ENCODE measurements around the gene IMPA2.

Gene IMPA2

DNA sequence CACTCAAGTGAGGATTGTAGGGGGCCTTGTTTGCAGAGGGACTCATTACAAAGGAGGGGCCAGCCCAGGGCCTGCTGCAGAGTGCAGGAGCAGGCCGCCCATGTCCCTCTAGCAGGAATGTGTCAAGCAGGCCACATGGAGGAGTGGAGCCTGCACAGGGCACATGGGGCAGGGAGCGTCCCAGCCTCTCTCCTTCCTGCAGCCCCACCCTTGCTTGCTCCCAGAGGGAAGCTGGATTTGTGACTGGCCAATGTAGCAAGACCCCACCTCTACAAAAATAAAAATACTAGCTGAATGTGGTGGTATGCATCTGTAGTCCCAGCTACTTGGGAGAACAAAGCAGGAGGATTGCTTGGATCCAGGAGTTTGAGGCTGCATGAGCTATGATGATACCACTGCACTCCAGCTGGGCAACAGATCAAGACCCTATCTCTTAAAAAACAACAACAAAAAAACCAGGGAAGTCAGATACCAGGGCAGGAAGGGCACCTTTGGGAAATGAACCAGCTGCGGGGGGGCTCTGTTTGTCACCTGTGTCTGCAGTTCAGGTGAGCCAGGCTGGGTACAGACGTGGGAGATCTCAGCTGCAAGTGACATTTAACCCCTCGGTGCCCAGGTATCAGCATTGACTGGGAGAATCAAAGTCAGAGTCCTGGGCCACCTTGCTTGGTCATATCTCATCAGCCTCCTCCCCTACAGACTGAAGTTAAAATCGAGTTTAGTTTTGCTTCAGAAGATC lies 27.7 kb downstream of the IMPA2 start:
- Histone ChIP-seq H3K4me1 (ENCODE audit: insufficient read depth, low read length) (peaks cover 12% of the 10 kb centered on the region), H3K4me3 (ENCODE audit: low read length) (no peak overlapping the region), H3K36me3 (ENCODE audit: insufficient read depth, low read length) (peaks cover 6% of the 10 kb centered on the region), H3K27me3 (ENCODE audit: insufficient read depth, low read length) (no peaks in the 10 kb centered on the region), H3K9me3 (ENCODE audit: low read length) (no peaks in the 10 kb centered on the region), H2AFZ (ENCODE audit: low read depth, low read length) (no peak overlapping the region)

DNA sequence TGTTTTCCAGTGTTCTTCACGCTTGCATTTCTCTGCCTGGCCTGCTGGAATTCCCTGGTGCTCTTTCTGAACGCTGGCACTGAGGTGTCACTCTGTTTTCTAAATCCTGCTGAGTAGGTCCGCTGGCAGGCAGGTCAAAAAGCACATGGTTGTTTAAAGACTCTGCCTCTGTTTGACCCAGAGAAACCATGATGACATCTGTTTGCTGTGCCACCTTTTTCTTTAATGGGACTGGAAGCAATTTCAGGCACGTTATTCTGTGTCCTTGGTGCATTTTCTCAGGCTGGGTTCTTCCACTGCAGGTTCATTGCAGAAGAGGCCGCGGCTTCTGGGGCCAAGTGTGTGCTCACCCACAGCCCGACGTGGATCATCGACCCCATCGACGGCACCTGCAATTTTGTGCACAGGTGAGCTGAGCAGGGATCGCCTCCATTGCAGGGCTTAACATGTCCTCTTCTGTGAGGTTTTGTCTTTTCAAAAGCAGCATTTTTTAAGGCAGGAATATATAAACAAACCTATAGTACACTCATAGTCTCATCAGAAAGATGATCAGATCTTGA lies 28.4 kb downstream of the IMPA2 start:
- Histone ChIP-seq H3K4me3 (ENCODE audit: low read length) (no peak overlapping the region), H3K36me3 (ENCODE audit: insufficient read depth, low read length) (peaks cover 6% of the 10 kb centered on the region), H2AFZ (ENCODE audit: low read depth, low read length) (no peak overlapping the region), H3K9me3 (ENCODE audit: low read length) (no peaks in the 10 kb centered on the region), H3K4me1 (ENCODE audit: insufficient read depth, low read length) (peaks cover 18% of the 10 kb centered on the region), H3K27me3 (ENCODE audit: insufficient read depth, low read length) (no peaks in the 10 kb centered on the region)

DNA sequence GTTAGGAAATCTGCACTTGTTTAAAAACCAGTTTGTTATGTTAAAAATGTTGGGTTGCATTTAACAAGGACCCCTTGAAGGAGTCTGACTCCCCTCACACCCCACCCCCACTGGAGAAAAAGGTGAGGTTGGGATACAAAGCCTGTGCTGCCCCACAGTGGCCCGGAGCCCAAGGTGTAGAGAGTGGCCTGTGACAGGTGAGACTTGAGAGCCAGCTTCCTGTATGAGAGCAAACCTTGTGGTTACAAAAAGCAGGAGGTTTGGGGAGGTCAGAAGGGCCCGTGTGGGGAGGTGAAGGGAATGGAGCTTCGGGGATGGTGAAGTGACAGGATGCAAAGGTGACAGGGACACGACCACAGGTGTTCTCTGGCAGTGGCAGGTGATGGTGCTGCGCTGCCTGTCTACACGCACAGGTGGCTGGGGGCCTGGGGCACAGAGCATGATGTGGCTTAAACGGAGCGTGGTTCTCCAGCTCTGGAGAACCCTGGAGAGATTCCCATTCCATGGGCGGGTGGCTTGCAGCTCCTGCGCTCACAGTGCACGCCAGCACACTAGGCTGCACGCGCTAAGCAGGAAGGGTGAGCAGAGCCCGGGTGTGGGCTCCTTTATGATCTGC lies 29.0 kb downstream of the IMPA2 start:
- H3K4me1 ChIP-seq (ENCODE audit: insufficient read depth, low read length), result peaks cover 18% of the 10 kb centered on the region
- H3K36me3 ChIP-seq (ENCODE audit: insufficient read depth, low read length), result peaks cover 6% of the 10 kb centered on the region
- no peaks in the 10 kb centered on the region for H3K27me3 ChIP-seq (ENCODE audit: insufficient read depth, low read length)
- H2AFZ ChIP-seq (ENCODE audit: low read depth, low read length), result no peak overlapping the region
- H3K4me3 ChIP-seq (ENCODE audit: low read length), result no peak overlapping the region
- H3K9me3 ChIP-seq (ENCODE audit: low read length), result no peaks in the 10 kb centered on the region

DNA sequence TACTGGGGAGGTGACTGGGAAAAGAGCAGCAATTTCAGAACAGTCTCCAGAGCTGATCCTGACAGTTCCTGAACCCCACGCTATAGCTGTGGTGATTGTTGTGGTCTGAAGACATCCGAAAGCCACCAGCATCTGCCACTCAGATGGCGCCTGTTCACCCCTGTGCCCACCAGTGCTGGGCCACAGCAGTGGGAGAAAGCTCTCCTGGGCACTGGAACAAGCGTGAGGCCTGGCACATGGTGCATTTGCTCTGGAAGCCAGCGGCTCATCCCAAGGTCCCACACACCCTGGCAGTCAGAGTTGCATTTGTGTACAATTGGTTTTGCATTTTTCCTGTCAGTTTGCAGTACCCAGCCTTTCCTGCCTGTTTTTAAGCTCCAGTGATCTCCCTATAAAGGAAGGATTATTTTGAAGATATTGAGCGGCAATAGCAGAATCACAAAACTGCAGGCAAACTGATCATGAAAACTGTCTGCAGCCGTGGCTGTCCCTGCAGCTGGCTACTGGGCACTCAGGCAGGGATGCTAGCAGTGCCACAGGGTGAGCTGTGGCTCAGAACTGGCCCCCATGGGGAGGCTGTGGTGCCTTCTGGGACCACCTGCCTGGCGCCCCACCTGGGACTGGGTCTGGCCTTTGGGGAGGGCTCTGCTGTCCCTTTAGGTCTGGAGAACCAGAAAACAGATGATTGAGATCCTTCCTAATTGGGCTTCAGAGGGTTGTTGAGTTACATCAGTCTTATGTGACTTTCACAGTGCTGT lies 30.1 kb downstream of the IMPA2 start:
- peaks cover 3% of the 10 kb centered on the region for H3K36me3 ChIP-seq (ENCODE audit: insufficient read depth, low read length)
- H3K4me1 ChIP-seq (ENCODE audit: insufficient read depth, low read length), result peaks cover 18% of the 10 kb centered on the region
- no peaks in the 10 kb centered on the region for H3K9me3 ChIP-seq (ENCODE audit: low read length)
- no peak overlapping the region for H3K4me3 ChIP-seq (ENCODE audit: low read length)
- H2AFZ ChIP-seq (ENCODE audit: low read depth, low read length), result no peak overlapping the region
- no peaks in the 10 kb centered on the region for H3K27me3 ChIP-seq (ENCODE audit: insufficient read depth, low read length)

DNA sequence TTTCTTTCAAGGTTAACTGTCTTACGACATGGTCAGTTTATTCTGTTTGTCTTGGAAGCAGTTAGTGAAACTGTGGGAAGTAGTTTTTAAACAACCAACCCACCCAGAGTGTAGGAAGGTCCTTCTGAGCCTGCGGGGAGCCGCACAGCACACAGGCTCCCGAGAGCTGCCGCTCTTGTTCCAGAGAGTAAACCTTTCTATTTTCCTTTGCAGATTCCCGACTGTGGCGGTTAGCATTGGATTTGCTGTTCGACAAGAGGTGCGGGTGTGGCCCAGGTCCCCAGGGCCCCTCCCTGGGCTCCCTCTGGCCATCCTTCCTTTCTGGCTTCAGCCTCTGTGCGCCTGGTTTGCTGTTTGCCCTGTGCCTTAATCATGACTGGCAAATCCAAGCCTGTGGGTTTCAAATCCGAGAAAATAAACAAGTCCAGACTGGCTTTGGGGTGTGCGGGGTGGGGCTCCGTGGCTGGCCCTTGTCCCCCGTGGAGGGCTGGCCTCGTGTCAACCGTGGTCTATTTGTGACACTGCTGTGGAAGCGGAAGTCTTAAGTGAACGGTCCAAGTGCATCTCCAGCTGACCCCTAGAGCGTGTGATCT lies 30.7 kb downstream of the IMPA2 start:
- H3K9me3 ChIP-seq (ENCODE audit: low read length), result no peaks in the 10 kb centered on the region
- no peaks in the 10 kb centered on the region for H3K27me3 ChIP-seq (ENCODE audit: insufficient read depth, low read length)
- no peaks in the 10 kb centered on the region for H3K36me3 ChIP-seq (ENCODE audit: insufficient read depth, low read length)
- no peak overlapping the region for H3K4me3 ChIP-seq (ENCODE audit: low read length)
- H3K4me1 ChIP-seq (ENCODE audit: insufficient read depth, low read length), result peaks cover 18% of the 10 kb centered on the region
- H2AFZ ChIP-seq (ENCODE audit: low read depth, low read length), result no peak overlapping the region

DNA sequence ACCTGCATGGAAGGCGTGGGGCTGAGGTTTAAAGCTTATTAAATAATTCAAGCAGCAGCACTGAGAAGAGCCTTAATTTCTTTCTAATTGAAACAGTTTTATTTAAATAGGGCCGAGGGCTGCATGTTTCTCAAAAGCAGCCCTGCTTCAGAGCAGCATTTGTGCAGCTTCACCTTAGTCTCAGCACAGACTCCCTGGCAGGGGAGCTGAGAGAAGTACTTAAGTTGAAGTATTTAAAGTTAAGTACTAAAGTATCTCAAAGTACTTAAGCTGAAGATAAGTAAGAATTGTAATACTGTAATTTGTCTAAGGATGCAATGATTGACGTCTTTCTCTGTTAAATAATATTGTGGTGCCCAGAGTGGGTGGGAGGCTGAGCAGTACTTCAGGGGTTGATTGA lies 31.4 kb downstream of the IMPA2 start:
- H2AFZ ChIP-seq (ENCODE audit: low read depth, low read length), result no peak overlapping the region
- no peaks in the 10 kb centered on the region for H3K9me3 ChIP-seq (ENCODE audit: low read length)
- H3K4me3 ChIP-seq (ENCODE audit: low read length), result no peak overlapping the region
- no peaks in the 10 kb centered on the region for H3K36me3 ChIP-seq (ENCODE audit: insufficient read depth, low read length)
- peaks cover 18% of the 10 kb centered on the region for H3K4me1 ChIP-seq (ENCODE audit: insufficient read depth, low read length)
- no peaks in the 10 kb centered on the region for H3K27me3 ChIP-seq (ENCODE audit: insufficient read depth, low read length)

DNA sequence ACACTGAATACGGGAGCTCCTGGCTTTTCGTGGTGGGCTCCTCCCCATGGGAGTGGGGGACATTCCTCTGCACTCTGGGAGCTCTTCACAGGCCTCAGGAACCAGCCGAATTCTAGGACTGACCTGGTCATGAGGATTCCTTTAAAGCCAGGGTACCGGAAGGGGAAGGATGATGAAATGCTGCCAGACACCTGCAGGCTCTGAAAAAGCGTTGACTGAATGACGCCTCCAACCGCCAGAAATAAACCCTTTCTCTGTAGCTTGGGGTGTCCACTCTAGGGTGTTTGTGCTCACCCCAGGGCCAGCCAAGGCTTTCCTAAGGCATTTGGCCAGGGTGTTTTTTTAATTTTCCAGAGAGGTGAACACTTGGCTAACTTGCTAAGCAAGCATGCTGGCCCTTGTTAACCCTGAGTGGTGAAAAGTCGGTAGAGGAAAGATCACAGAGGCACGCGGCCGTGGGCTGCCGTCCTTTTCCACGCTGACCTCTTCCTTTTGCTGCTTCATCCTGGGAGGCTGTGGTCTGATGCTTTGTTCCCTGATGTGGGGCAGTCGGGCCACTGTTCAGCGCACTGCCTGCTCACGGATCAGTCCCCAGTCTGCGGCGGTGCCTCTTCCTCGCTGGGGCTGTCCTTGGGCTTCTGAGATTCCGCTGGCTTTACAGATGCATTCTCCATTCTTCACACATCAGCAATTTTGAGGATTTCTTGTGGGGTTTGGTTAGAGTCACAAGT lies 32.0 kb downstream of the IMPA2 start:
- Histone ChIP-seq H3K9me3 (ENCODE audit: low read length) (no peaks in the 10 kb centered on the region), H3K36me3 (ENCODE audit: insufficient read depth, low read length) (no peaks in the 10 kb centered on the region), H3K27me3 (ENCODE audit: insufficient read depth, low read length) (no peaks in the 10 kb centered on the region), H3K4me1 (ENCODE audit: insufficient read depth, low read length) (peaks cover 18% of the 10 kb centered on the region), H3K4me3 (ENCODE audit: low read length) (no peak overlapping the region), H2AFZ (ENCODE audit: low read depth, low read length) (peak overlapping the region; percentile 44)

DNA sequence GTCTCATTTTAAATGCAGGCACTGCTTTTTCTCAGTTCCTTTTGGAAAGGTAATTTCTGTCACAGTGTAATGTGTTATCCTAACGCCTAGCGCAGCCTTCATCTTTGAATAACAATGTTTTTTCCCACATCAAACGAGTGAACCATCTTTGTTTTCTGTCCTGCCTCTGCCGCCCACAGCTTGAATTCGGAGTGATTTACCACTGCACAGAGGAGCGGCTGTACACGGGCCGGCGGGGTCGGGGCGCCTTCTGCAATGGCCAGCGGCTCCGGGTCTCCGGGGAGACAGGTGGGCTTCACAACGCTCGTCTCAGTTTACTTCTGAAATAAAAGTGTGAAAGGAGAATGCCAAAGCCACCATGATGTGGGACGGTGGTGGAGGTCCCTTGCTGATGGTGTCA lies 32.8 kb downstream of the IMPA2 start:
- no peak overlapping the region for H3K4me3 ChIP-seq (ENCODE audit: low read length)
- H3K27me3 ChIP-seq (ENCODE audit: insufficient read depth, low read length), result no peaks in the 10 kb centered on the region
- no peaks in the 10 kb centered on the region for H3K9me3 ChIP-seq (ENCODE audit: low read length)
- peaks cover 18% of the 10 kb centered on the region for H3K4me1 ChIP-seq (ENCODE audit: insufficient read depth, low read length)
- H3K36me3 ChIP-seq (ENCODE audit: insufficient read depth, low read length), result no peaks in the 10 kb centered on the region
- H2AFZ ChIP-seq (ENCODE audit: low read depth, low read length), result peak overlapping the region; percentile 44

DNA sequence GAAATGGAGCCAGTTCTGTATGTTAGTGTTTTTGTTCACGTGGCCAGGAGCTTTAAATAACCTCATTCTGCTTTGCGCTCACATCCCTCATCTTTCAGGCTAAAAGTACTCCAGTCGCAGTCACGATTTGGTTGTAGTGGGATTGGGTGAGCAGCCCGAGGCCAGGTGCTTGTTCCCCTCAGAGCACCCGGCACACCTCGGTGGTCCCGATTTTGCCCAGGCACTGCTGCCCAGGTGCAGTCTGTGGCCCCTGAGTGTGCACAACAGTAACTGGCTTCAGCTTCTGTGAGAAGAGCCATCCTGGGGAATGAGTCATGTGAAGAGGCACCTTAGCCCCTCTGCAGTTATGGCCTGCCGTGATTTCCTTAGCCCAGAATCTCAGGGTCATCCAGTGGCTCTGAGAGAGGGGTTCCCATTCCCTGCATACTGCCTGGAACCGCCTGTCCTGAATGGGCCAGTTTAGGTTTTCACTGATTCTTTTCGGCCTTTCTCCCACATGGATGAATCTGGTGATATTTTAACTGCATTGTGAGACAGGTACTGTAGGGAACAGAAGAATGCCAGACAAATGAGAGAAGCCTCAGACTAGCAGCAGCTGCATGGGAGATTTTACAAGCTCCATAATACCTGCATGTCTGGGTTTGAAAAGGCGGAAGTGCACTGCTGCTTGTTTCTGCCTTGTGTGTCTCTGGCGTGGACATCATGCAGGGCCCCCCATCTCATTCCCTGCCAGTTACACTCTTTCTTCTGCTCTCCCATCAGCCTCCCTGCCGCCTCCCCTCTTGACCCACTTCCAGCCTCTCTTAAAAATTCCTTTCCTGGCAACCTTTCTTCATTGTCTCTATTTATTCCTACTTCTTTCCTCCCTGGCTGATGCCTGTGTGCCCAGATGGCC lies 33.5 kb downstream of the IMPA2 start:
- Histone ChIP-seq H3K4me3 (ENCODE audit: low read length) (no peak overlapping the region), H3K9me3 (ENCODE audit: low read length) (no peaks in the 10 kb centered on the region), H3K27me3 (ENCODE audit: insufficient read depth, low read length) (no peaks in the 10 kb centered on the region), H2AFZ (ENCODE audit: low read depth, low read length) (no peak overlapping the region), H3K36me3 (ENCODE audit: insufficient read depth, low read length) (no peaks in the 10 kb centered on the region), H3K4me1 (ENCODE audit: insufficient read depth, low read length) (peaks cover 18% of the 10 kb centered on the region)

DNA sequence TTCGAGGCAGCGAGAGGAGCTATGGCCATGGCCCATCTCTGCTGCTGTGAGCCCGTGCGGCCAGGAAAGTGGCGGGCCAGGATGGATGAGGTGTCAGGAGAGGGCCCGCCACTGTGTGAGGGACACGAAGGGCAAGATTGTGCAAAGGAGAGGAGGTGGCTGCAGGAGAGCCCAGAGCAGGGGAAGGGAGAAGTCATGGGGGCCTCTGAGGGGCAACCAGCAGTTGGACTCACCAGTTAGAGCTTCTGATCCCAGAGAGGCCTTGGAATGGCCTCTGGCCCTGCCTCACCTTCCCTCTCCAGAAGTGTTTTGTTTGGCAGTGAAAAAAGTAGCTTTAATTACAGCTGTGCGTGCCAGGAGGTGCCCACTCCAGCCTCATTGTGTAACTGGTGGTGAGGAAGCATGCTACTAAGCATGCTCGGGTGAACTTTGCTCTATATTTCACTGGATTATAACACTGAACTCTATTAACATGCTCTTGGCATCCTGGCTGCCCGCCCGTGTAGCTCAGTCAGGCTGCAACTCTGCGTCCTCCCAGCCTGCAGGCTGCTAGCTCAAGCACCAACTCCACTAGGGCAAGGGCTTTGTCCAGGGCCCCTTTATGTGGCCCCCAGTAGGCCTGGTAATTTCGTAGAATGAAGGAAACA lies 34.2 kb downstream of the IMPA2 start:
- no peak overlapping the region for H3K4me3 ChIP-seq (ENCODE audit: low read length)
- H3K4me1 ChIP-seq (ENCODE audit: insufficient read depth, low read length), result peaks cover 18% of the 10 kb centered on the region
- H3K9me3 ChIP-seq (ENCODE audit: low read length), result no peaks in the 10 kb centered on the region
- H3K27me3 ChIP-seq (ENCODE audit: insufficient read depth, low read length), result no peaks in the 10 kb centered on the region
- no peaks in the 10 kb centered on the region for H3K36me3 ChIP-seq (ENCODE audit: insufficient read depth, low read length)
- no peak overlapping the region for H2AFZ ChIP-seq (ENCODE audit: low read depth, low read length)

DNA sequence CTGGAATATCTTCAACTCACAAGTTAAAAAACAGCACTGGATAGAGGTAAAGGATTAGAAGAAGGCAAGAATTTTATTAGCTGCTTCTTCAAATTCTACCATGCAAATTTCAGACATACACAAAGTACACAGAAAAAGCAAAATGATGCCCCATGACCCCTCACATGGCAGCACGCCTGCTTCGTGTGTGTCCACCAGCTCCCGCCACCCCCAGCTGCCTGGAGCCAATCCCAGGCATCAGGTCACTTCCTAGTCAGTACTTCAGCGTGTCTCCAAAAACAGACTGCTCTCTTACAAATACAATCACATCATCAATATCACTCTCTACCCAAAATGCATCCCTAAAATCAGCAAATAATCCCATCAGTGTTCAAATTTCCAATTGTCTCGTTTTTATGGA lies 35.8 kb downstream of the IMPA2 start:
- peaks cover 18% of the 10 kb centered on the region for H3K4me1 ChIP-seq (ENCODE audit: insufficient read depth, low read length)
- no peak overlapping the region for H3K4me3 ChIP-seq (ENCODE audit: low read length)
- H3K36me3 ChIP-seq (ENCODE audit: insufficient read depth, low read length), result peaks cover 2% of the 10 kb centered on the region
- H3K9me3 ChIP-seq (ENCODE audit: low read length), result no peaks in the 10 kb centered on the region
- H3K27me3 ChIP-seq (ENCODE audit: insufficient read depth, low read length), result no peaks in the 10 kb centered on the region
- H2AFZ ChIP-seq (ENCODE audit: low read depth, low read length), result no peak overlapping the region

Data from neuron (in vitro differentiated cells).